NCI-H1417 treated with DMSO at 0.1 percent for 48 hours (cell line): ENCODE results near the gene CDKN2C.
"Not testable (repeated sequence)": the region's sequence is repeated elsewhere in the genome, so short reads cannot be mapped to it uniquely, and the experiment has no call there.

Experiments
- DNase-seq: peaks from one replicate; lab custom pipeline; 2025; lab: John Stamatoyannopoulos, UW

Gene CDKN2C

GRCh38 chr1:50979937-50980336 lies 9.9 kb downstream of the CDKN2C start:
- no peak for DNase-seq

GRCh38 chr1:50980505-50980904 lies 10.5 kb downstream of the CDKN2C start:
- no peak for DNase-seq

GRCh38 chr1:50981741-50982140 lies 11.7 kb downstream of the CDKN2C start:
- peak; percentile 73 for DNase-seq

GRCh38 chr1:50982611-50983010 lies 12.6 kb downstream of the CDKN2C start:
- DNase-seq: no peak

- DNase-seq: peak; percentile 98
Measured at GRCh38 chr1:50983219-50983802, 13.3 kb downstream of the CDKN2C start.

GRCh38 chr1:50985094-50985493 lies 15.0 kb downstream of the CDKN2C start:
- no peak for DNase-seq

GRCh38 chr1:50986653-50987052 lies 16.6 kb downstream of the CDKN2C start:
- no peak for DNase-seq

- DNase-seq: no peak
Measured at GRCh38 chr1:50989694-50990093, 19.6 kb downstream of the CDKN2C start.

- no peak for DNase-seq
Measured at GRCh38 chr1:50992532-50993318, 22.7 kb downstream of the CDKN2C start.

- no peak for DNase-seq
Measured at GRCh38 chr1:50993645-50994044, 23.6 kb downstream of the CDKN2C start.

GRCh38 chr1:50994997-50995396 lies 25.0 kb downstream of the CDKN2C start:
- DNase-seq: no peak

GRCh38 chr1:50995651-50996050 lies 25.6 kb downstream of the CDKN2C start:
- DNase-seq: no peak

- DNase-seq: no peak
Measured at GRCh38 chr1:50996083-50996482, 26.0 kb downstream of the CDKN2C start.

- not testable (repeated sequence) for DNase-seq
Measured at GRCh38 chr1:50999375-50999774, 29.3 kb downstream of the CDKN2C start.

GRCh38 chr1:51000160-51000559 lies 30.1 kb downstream of the CDKN2C start:
- DNase-seq: no peak

GRCh38 chr1:51000651-51001050 lies 30.6 kb downstream of the CDKN2C start:
- DNase-seq: no peak

- no peak for DNase-seq
Measured at GRCh38 chr1:51002516-51002915, 32.5 kb downstream of the CDKN2C start.

- DNase-seq: not testable (repeated sequence)
Measured at GRCh38 chr1:51005549-51005948, 35.5 kb downstream of the CDKN2C start.

- DNase-seq: no peak
Measured at GRCh38 chr1:51009381-51009780, 39.3 kb downstream of the CDKN2C start.

- no peak for DNase-seq
Measured at GRCh38 chr1:51014878-51015277, 44.8 kb downstream of the CDKN2C start.

GRCh38 chr1:51019811-51020210 lies 49.8 kb downstream of the CDKN2C start:
- no peak for DNase-seq
